HepG2 (cell line): Measurements from ENCODE around the gene S100A4. TPM values are rescaled to one million over a fixed set of nuclear protein-coding genes. Genes with fewer than 3 reads are reported as not detected.

Source experiments
- CREB3 ChIP-seq: sonication (generic); formaldehyde crosslinking; IDR thresholded peaks from 2 replicates; pipeline ENCODE4 v1.5.0; 2020; ENCODE audit warnings: missing genetic modification reagents
- DMAP1 ChIP-seq: IDR thresholded peaks from 2 replicates; pipeline ENCODE4 v1.6.1; 2016
- GATAD2A ChIP-seq: IDR thresholded peaks from 2 replicates; pipeline ENCODE4 v1.6.1; 2016
- HNF4A ChIP-seq: sonication (generic); formaldehyde crosslinking; IDR thresholded peaks from 2 replicates; pipeline ENCODE4 v1.4.0; 2020; ENCODE audit warnings: missing genetic modification reagents
- HOXA3 ChIP-seq: sonication (generic); formaldehyde crosslinking; IDR thresholded peaks from 2 replicates; pipeline ENCODE4 v1.5.0; 2020; ENCODE audit warnings: missing genetic modification reagents
- KLF15 ChIP-seq: sonication (generic); formaldehyde crosslinking; IDR thresholded peaks from 2 replicates; pipeline ENCODE4 v1.8.1; 2023; ENCODE audit warnings: borderline replicate concordance, mild to moderate bottlenecking, inconsistent platforms, missing genetic modification reagents, mixed read lengths
- MIER2 ChIP-seq: IDR thresholded peaks from 2 replicates; pipeline ENCODE4 v1.6.1; 2016; ENCODE audit warnings: missing biosample characterization, missing genetic modification reagents
- NFE2 ChIP-seq: sonication (generic); formaldehyde crosslinking; IDR thresholded peaks from 2 replicates; pipeline ENCODE4 v1.4.0; 2020; ENCODE audit warnings: missing genetic modification reagents
- PAXIP1 ChIP-seq: sonication (generic); formaldehyde crosslinking; conservative IDR thresholded peaks from 2 replicates; pipeline ENCODE4 v1.4.0; 2020; ENCODE audit warnings: mild to moderate bottlenecking, missing genetic modification reagents, moderate library complexity
- PCBP1 ChIP-seq: fragments of 200-400 bp; formaldehyde crosslinking; IDR thresholded peaks from 2 replicates; pipeline ENCODE4 v1.6.1; 2017; ENCODE audit warnings: mild to moderate bottlenecking, low read depth, low read length, borderline replicate concordance
- TAF15 ChIP-seq: fragments of 200-400 bp; formaldehyde crosslinking; IDR thresholded peaks from one replicate; pipeline ENCODE4 v1.6.1; 2018; ENCODE audit warnings: mild to moderate bottlenecking, low read depth, low read length; ENCODE audit not compliant: poor library complexity, severe bottlenecking
- ZNF296 ChIP-seq: sonication (generic); formaldehyde crosslinking; conservative IDR thresholded peaks from 2 replicates; pipeline ENCODE4 v1.5.0; 2020; ENCODE audit warnings: mild to moderate bottlenecking, missing genetic modification reagents
- polyA plus RNA-seq, 8 experiments: library from polyadenylated mRNA; depleted of rRNA in 3 of 8; stranded (reverse) in 7 of 8; unstranded in 1 of 8; fragments of >200 nt; fragmentation: Illumina TruSeq in 4 of 8; extraction: Trizol in 4 of 8; gene quantifications; 2 replicates each; pipeline versions ENCODE4 v1.2.1 to v1.2.3, GENCODE V29; 2011 to 2016; ENCODE audit warnings: low read depth in 4 of 8, missing spikeins in 1 of 8, mixed read lengths in 1 of 8; ENCODE audit not compliant: insufficient read depth in 1 of 8
- total RNA-seq, 5 experiments: library from RNA; depleted of rRNA; stranded (reverse); fragments of >200 nt; fragmentation: Illumina TruSeq; extraction: Trizol; gene quantifications; 2 replicates each; pipeline ENCODE4 v1.2.3, GENCODE V29; 2016; ENCODE audit warnings: low read depth in 1 of 5
- TF ChIP-seq, protein P1 (sequence below): sonication (generic); formaldehyde crosslinking; IDR thresholded peaks from 2 replicates; pipeline ENCODE4 v1.9.0; 2021; ENCODE audit warnings: mild to moderate bottlenecking, missing genetic modification reagents
- TF ChIP-seq, protein P2 (sequence below): sonication (generic); IDR thresholded peaks from 2 replicates; pipeline ENCODE4 v1.6.1; 2016; ENCODE audit warnings: low read depth, borderline replicate concordance
- TF ChIP-seq, protein P3 (sequence below): IDR thresholded peaks from 2 replicates; pipeline ENCODE4 v1.6.1; 2016; ENCODE audit warnings: low read depth, borderline replicate concordance

S100A4 gene
- total and polyA plus RNA-seq, 2 of the 13 experiments (the other 11 are each of a cell fraction or from before 2014, with no cell fraction given), result 12.9 to 20.2 TPM

DNA sequence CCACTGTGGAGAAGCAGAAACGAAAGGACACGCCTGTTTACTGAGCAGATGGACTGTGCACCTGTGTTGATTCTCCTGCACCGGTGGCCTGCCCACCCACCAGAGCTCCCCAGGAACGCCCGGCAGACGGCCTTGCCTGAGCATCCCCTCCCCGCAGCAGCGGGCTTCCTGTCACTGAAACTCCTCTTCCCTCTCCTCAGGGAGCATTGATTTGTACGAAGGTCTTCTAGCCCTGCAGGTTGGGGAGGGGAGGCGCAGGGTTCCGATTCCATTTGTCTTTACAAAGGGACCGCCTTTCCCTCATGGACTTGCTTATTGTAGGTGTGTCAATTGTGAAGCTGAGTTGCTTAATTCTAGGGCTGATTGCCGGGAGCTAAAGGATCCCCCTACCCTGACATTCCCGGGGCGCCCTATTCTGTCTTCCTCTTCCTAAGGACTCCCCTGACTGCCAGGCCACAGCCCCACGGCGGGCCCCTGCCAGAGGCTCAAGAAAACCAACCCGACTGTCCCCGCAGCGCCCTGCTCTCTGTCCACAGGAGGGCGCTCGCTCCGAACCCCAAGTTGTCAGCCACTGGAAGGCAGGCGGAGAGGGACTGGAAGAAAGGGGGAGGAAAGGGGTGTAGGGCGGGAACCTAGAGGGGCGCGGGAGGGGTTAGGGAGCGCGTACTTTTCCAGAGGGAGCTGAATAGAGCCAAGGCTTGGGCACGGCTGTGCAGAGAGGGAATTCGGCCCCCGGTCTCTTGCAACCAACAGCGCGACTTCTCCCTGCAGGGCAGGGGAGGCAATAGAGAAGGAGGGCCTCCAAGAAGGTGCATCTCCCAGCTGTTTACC, 12.6 kb downstream of the S100A4 start (continued):
- TF ChIP-seq, protein P1, sequence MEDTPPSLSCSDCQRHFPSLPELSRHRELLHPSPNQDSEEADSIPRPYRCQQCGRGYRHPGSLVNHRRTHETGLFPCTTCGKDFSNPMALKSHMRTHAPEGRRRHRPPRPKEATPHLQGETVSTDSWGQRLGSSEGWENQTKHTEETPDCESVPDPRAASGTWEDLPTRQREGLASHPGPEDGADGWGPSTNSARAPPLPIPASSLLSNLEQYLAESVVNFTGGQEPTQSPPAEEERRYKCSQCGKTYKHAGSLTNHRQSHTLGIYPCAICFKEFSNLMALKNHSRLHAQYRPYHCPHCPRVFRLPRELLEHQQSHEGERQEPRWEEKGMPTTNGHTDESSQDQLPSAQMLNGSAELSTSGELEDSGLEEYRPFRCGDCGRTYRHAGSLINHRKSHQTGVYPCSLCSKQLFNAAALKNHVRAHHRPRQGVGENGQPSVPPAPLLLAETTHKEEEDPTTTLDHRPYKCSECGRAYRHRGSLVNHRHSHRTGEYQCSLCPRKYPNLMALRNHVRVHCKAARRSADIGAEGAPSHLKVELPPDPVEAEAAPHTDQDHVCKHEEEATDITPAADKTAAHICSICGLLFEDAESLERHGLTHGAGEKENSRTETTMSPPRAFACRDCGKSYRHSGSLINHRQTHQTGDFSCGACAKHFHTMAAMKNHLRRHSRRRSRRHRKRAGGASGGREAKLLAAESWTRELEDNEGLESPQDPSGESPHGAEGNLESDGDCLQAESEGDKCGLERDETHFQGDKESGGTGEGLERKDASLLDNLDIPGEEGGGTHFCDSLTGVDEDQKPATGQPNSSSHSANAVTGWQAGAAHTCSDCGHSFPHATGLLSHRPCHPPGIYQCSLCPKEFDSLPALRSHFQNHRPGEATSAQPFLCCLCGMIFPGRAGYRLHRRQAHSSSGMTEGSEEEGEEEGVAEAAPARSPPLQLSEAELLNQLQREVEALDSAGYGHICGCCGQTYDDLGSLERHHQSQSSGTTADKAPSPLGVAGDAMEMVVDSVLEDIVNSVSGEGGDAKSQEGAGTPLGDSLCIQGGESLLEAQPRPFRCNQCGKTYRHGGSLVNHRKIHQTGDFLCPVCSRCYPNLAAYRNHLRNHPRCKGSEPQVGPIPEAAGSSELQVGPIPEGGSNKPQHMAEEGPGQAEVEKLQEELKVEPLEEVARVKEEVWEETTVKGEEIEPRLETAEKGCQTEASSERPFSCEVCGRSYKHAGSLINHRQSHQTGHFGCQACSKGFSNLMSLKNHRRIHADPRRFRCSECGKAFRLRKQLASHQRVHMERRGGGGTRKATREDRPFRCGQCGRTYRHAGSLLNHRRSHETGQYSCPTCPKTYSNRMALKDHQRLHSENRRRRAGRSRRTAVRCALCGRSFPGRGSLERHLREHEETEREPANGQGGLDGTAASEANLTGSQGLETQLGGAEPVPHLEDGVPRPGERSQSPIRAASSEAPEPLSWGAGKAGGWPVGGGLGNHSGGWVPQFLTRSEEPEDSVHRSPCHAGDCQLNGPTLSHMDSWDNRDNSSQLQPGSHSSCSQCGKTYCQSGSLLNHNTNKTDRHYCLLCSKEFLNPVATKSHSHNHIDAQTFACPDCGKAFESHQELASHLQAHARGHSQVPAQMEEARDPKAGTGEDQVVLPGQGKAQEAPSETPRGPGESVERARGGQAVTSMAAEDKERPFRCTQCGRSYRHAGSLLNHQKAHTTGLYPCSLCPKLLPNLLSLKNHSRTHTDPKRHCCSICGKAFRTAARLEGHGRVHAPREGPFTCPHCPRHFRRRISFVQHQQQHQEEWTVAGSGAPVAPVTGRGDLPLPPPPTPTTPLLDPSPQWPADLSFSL (CRISPR knock-in tag), result no peak
- TF ChIP-seq PAXIP1 (CRISPR knock-in tag) (peak; percentile 77), KLF15 (CRISPR knock-in tag) (no peak), PCBP1 (peak; percentile 83; the same call in 1 of the 2 replicates), CREB3 (CRISPR knock-in tag) (no peak), HNF4A (CRISPR knock-in tag) (peak; percentile 80), DMAP1 (CRISPR knock-in tag) (no peak; the same call in 1 of the 2 replicates), NFE2 (CRISPR knock-in tag) (no peak), TAF15 (no peak), HOXA3 (CRISPR knock-in tag) (peak; percentile 7; the same call in 1 of the 2 replicates), GATAD2A (CRISPR knock-in tag) (peak; percentile 69), ZNF296 (no peak), MIER2 (CRISPR knock-in tag) (no peak)
- TF ChIP-seq, protein P2, sequence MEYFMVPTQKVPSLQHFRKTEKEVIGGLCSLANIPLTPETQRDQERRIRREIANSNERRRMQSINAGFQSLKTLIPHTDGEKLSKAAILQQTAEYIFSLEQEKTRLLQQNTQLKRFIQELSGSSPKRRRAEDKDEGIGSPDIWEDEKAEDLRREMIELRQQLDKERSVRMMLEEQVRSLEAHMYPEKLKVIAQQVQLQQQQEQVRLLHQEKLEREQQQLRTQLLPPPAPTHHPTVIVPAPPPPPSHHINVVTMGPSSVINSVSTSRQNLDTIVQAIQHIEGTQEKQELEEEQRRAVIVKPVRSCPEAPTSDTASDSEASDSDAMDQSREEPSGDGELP, result peak; percentile 53; the same call in 1 of the 2 replicates
- TF ChIP-seq, protein P3, sequence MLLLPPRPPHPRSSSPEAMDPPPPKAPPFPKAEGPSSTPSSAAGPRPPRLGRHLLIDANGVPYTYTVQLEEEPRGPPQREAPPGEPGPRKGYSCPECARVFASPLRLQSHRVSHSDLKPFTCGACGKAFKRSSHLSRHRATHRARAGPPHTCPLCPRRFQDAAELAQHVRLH (CRISPR knock-in tag), result no peak
